ENCODE results near the gene HOXA10. TPM values are rescaled to one million over a fixed set of nuclear protein-coding genes. Genes with fewer than 3 reads are reported as not detected.
A peak's percentile ranks its signal among the peaks of the same experiment; 100 is the strongest.

HOXA10 gene
- total RNA-seq, 2 donors from 2014 or later = not detected

DNA sequence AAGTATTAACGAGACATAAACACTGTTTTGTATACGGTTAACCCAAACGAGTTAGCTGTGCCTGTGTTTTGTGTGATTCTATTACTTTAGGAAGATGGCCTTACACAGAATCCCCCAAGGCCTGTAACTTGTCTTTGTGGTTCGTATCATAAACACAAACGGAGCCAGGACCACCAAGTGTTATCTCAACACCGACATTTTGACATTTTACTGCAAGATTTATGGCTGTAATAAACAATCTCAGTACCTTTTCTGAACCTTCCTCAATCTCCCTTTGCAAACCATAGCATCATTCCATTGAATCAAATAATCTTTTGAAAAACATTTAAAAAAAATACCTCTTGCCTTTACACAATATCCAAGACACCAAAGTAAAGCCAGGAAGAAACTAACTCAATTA lies 41.1 kb downstream of the HOXA10 start:
- H3K4me3 ChIP-seq (ENCODE audit: low read length) = no peak overlapping the region
- H3K27ac ChIP-seq (ENCODE audit: low read depth, low read length) = no peak overlapping the region
- Mint-ChIP-seq H3K9me3 (no peaks in the 10 kb centered on the region), H3K27me3 (ENCODE audit: insufficient read depth) (peaks cover 97% of the 10 kb centered on the region), H3K36me3 (ENCODE audit: low read depth) (no peaks in the 10 kb centered on the region), H3K4me3 (no peak overlapping the region), H3K27ac (no peak overlapping the region), H3K4me1 (no peaks in the 10 kb centered on the region)
- H3K36me3 ChIP-seq (ENCODE audit: control insufficient read depth, insufficient read depth, low read length) = no peaks in the 10 kb centered on the region
- peaks cover 99% of the 10 kb centered on the region for H3K27me3 ChIP-seq (ENCODE audit: control insufficient read depth, insufficient read depth, low read length, poor library complexity, severe bottlenecking)
- no peaks in the 10 kb centered on the region for H3K4me1 ChIP-seq (ENCODE audit: control insufficient read depth, insufficient read depth, low read length)
- H3K9ac ChIP-seq (ENCODE audit: extremely low read depth, low read length, poor library complexity, severe bottlenecking) = no peak overlapping the region
- 25 to 26% methylated on average over 6 of the region's 6 CpGs for WGBS, 2 experiments (ENCODE audit: insufficient coverage in 1 of 2, insufficient read length in 1 of 2)
- no peak for DNase-seq
- peaks cover 7% of the 10 kb centered on the region for H3K9me3 ChIP-seq (ENCODE audit: control insufficient read depth, low read length)
- TF ChIP-seq, protein P1, sequence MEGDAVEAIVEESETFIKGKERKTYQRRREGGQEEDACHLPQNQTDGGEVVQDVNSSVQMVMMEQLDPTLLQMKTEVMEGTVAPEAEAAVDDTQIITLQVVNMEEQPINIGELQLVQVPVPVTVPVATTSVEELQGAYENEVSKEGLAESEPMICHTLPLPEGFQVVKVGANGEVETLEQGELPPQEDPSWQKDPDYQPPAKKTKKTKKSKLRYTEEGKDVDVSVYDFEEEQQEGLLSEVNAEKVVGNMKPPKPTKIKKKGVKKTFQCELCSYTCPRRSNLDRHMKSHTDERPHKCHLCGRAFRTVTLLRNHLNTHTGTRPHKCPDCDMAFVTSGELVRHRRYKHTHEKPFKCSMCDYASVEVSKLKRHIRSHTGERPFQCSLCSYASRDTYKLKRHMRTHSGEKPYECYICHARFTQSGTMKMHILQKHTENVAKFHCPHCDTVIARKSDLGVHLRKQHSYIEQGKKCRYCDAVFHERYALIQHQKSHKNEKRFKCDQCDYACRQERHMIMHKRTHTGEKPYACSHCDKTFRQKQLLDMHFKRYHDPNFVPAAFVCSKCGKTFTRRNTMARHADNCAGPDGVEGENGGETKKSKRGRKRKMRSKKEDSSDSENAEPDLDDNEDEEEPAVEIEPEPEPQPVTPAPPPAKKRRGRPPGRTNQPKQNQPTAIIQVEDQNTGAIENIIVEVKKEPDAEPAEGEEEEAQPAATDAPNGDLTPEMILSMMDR (conservative IDR thresholded peaks at IDR 0.05) = no peak

DNA sequence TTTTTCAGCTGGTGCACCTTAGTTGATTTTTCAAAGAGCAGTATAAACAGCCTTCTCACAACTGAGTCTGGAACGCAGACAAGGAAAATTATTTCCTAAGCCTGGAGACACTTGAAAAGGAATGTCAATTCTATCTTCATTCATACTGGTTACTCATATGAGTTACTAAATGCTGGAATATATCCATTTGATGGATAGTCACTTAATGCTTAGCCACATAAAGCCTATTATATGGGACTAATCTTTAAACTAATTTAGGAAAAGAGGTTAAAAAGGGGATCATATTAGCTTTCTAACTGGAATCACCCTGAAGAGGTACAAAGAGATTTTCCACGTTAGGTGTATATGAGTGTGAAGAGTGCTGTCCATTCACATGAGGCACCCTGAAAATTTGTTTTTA lies 41.9 kb downstream of the HOXA10 start:
- H3K36me3 ChIP-seq (ENCODE audit: control insufficient read depth, insufficient read depth, low read length) = no peaks in the 10 kb centered on the region
- Mint-ChIP-seq H3K36me3 (ENCODE audit: low read depth) (no peaks in the 10 kb centered on the region), H3K4me1 (no peaks in the 10 kb centered on the region), H3K9me3 (no peaks in the 10 kb centered on the region), H3K27me3 (ENCODE audit: insufficient read depth) (peaks cover 97% of the 10 kb centered on the region), H3K4me3 (no peak overlapping the region), H3K27ac (no peak overlapping the region)
- peaks cover 7% of the 10 kb centered on the region for H3K9me3 ChIP-seq (ENCODE audit: control insufficient read depth, low read length)
- peaks cover 99% of the 10 kb centered on the region for H3K27me3 ChIP-seq (ENCODE audit: control insufficient read depth, insufficient read depth, low read length, poor library complexity, severe bottlenecking)
- no peak for DNase-seq
- no peaks in the 10 kb centered on the region for H3K4me1 ChIP-seq (ENCODE audit: control insufficient read depth, insufficient read depth, low read length)
- 34 to 40% methylated on average over 1 to 2 of the region's 2 CpGs for WGBS, 2 experiments (ENCODE audit: insufficient coverage in 1 of 2, insufficient read length in 1 of 2)
- no peak overlapping the region for H3K27ac ChIP-seq (ENCODE audit: low read depth, low read length)
- TF ChIP-seq, protein P1 (conservative IDR thresholded peaks at IDR 0.05) = no peak
- no peak overlapping the region for H3K9ac ChIP-seq (ENCODE audit: extremely low read depth, low read length, poor library complexity, severe bottlenecking)
- H3K4me3 ChIP-seq (ENCODE audit: low read length) = no peak overlapping the region

DNA sequence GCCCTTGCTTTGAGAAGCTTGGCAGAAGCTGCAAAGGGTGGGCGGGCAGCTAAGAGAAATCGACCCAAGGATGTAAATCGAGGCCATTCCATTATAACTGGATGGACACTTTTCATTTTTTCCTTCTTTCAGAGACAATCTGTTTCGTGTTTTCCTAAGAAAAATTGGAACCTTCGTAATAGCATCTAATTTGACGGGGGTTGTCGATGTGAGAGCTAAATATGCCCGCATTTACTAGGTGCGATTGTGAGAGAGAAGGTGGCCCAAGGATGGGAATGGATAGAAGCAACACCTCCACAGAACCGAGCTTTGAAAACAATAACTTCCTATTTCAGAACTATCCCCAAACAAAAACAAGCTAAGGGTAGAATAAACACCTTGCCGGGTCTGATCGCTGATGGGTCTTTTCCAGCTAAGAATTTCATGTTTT lies 42.7 kb downstream of the HOXA10 start:
- Histone ChIP-seq H3K36me3 (ENCODE audit: control insufficient read depth, insufficient read depth, low read length) (no peaks in the 10 kb centered on the region), H3K9me3 (ENCODE audit: control insufficient read depth, low read length) (peaks cover 7% of the 10 kb centered on the region), H3K4me3 (ENCODE audit: low read length) (peak overlapping the region; percentile 66), H3K27ac (ENCODE audit: low read depth, low read length) (no peak overlapping the region), H3K9ac (ENCODE audit: extremely low read depth, low read length, poor library complexity, severe bottlenecking) (no peak overlapping the region), H3K27me3 (ENCODE audit: control insufficient read depth, insufficient read depth, low read length, poor library complexity, severe bottlenecking) (peaks cover 99% of the 10 kb centered on the region), H3K4me1 (ENCODE audit: control insufficient read depth, insufficient read depth, low read length) (no peaks in the 10 kb centered on the region)
- Mint-ChIP-seq H3K9me3 (no peaks in the 10 kb centered on the region), H3K36me3 (ENCODE audit: low read depth) (no peaks in the 10 kb centered on the region), H3K4me3 (peak overlapping the region; percentile 39), H3K27ac (no peak overlapping the region), H3K4me1 (no peaks in the 10 kb centered on the region), H3K27me3 (ENCODE audit: insufficient read depth) (peaks cover 97% of the 10 kb centered on the region)
- WGBS, 2 experiments (ENCODE audit: insufficient coverage in 1 of 2, insufficient read length in 1 of 2) = 3 to 9% methylated on average over 9 to 12 of the region's 12 CpGs
- TF ChIP-seq, protein P1 (conservative IDR thresholded peaks at IDR 0.05) = no peak
- no peak for DNase-seq

Measured in endodermal cell (in vitro differentiated cells).